ENCODE measurements around the gene PGP. TPM values are rescaled to one million over a fixed set of nuclear protein-coding genes. Genes with fewer than 3 reads are reported as not detected.
A peak's percentile ranks its signal among the peaks of the same experiment; 100 is the strongest.

The PGP gene
- total RNA-seq, 1 experiment from 2014 or later, result 45.0 TPM

DNA sequence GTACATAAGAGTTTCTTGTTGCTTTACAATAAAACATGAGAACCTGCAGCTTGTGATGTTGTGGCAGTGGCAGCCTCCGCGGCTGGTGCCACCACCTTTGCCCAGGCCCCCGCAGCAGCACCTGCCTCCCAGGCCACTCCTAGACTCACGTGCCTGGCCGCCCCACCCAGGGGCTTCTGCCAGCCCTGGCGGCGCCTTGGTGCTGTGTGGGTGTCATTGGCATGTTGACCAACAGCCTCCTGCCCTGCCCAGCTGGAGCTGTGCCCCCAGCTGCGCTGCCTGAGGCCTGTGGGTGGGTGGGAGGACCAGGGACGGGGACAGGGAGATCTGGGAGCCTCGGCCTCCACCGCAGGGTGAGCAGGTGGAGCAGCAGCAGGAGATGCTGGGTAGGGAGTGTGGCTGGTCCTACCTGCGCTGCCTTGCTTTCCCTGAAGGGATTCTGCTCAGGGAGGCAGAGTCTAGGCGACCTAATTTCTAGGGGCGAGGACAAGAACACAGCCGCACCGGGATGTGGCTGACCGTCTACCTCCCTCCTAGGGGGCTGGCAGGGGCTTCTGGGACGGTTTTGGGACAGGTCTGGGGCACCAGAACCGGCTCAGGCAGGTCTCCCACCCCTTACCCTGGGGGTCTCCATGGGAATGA is 21.2 kb upstream of the PGP start:
- BruUV-seq (replicated peaks), result no TSS peak
- peak overlapping the region; percentile 32 for H3K4me3 Mint-ChIP-seq (ENCODE audit: low read depth, unreplicated experiment)

DNA sequence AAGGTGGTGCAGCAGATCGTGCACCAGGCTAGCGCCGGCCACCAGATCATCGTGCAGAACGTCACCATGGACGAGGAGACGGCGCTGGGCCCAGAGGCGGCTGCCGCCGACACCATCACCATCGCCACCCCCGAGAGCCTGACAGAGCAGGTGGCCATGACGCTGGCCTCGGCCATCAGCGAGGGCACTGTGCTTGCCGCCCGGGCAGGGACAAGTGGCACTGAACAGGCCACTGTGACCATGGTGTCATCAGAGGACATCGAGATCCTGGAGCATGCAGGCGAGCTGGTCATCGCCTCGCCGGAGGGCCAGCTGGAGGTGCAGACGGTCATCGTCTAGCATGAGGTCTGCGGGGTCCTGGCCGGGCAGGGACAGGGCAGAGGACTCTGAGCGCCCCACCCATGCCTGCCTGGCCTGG is 20.6 kb upstream of the PGP start:
- peaks cover 72% of the 10 kb centered on the region for H3K36me3 Mint-ChIP-seq (ENCODE audit: insufficient read depth, unreplicated experiment)
- H3K9me3 Mint-ChIP-seq (ENCODE audit: low read depth, unreplicated experiment), result no peaks in the 10 kb centered on the region
- intact Hi-C loops (cut with micrococcal nuclease; ENCODE audit: unreplicated experiment), result no loop called here
- H3K4me1 Mint-ChIP-seq (ENCODE audit: low read depth, unreplicated experiment), result peaks cover 8% of the 10 kb centered on the region
- CTCF ChIA-PET, result no interaction called here
- no peaks in the 10 kb centered on the region for H3K27me3 Mint-ChIP-seq (ENCODE audit: unreplicated experiment)
- peak overlapping the region; percentile 32 for H3K4me3 Mint-ChIP-seq (ENCODE audit: low read depth, unreplicated experiment)
- H3K27ac Mint-ChIP-seq (ENCODE audit: unreplicated experiment), result peak overlapping the region; percentile 31
- TF ChIP-seq, protein P1, sequence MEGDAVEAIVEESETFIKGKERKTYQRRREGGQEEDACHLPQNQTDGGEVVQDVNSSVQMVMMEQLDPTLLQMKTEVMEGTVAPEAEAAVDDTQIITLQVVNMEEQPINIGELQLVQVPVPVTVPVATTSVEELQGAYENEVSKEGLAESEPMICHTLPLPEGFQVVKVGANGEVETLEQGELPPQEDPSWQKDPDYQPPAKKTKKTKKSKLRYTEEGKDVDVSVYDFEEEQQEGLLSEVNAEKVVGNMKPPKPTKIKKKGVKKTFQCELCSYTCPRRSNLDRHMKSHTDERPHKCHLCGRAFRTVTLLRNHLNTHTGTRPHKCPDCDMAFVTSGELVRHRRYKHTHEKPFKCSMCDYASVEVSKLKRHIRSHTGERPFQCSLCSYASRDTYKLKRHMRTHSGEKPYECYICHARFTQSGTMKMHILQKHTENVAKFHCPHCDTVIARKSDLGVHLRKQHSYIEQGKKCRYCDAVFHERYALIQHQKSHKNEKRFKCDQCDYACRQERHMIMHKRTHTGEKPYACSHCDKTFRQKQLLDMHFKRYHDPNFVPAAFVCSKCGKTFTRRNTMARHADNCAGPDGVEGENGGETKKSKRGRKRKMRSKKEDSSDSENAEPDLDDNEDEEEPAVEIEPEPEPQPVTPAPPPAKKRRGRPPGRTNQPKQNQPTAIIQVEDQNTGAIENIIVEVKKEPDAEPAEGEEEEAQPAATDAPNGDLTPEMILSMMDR (IDR thresholded peaks at IDR 0.05; ENCODE audit: unreplicated experiment), result no peak
- no peak for DNase-seq
- no TSS peak for BruUV-seq (replicated peaks)

More for the DNA sequence above, 21.2 kb upstream of the PGP start:
- TF ChIP-seq, protein P1 (IDR thresholded peaks at IDR 0.05; ENCODE audit: unreplicated experiment), result no peak
- peak overlapping the region; percentile 31 for H3K27ac Mint-ChIP-seq (ENCODE audit: unreplicated experiment)
- H3K27me3 Mint-ChIP-seq (ENCODE audit: unreplicated experiment), result no peaks in the 10 kb centered on the region
- no peak for DNase-seq
- H3K4me1 Mint-ChIP-seq (ENCODE audit: low read depth, unreplicated experiment), result peaks cover 8% of the 10 kb centered on the region
- CTCF ChIA-PET, result no interaction called here
- H3K9me3 Mint-ChIP-seq (ENCODE audit: low read depth, unreplicated experiment), result no peaks in the 10 kb centered on the region
- H3K36me3 Mint-ChIP-seq (ENCODE audit: insufficient read depth, unreplicated experiment), result peaks cover 68% of the 10 kb centered on the region
- intact Hi-C loops (cut with micrococcal nuclease; ENCODE audit: unreplicated experiment), result no loop called here

DNA sequence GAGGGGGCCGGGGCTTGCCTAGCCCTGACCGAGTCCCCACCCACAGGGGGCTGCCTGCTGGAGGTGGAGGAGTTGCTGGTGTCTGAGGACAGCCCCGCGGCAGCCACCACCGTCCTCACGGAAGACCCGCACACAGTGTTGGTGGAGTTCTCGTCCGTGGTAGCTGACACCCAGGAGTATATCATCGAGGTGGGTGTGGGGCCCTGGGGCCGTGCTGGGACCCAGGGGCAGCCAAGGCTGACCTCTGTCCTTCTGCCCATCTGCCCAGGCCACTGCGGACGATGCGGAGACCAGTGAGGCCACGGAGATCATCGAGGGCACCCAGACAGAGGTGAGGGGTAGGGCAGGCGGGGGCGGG is 20.2 kb upstream of the PGP start:
- no TSS peak for BruUV-seq (replicated peaks)
- Mint-ChIP-seq H3K4me1 (ENCODE audit: low read depth, unreplicated experiment) (peaks cover 8% of the 10 kb centered on the region), H3K4me3 (ENCODE audit: low read depth, unreplicated experiment) (peak overlapping the region; percentile 32), H3K27me3 (ENCODE audit: unreplicated experiment) (no peaks in the 10 kb centered on the region), H3K9me3 (ENCODE audit: low read depth, unreplicated experiment) (no peaks in the 10 kb centered on the region), H3K27ac (ENCODE audit: unreplicated experiment) (no peak overlapping the region), H3K36me3 (ENCODE audit: insufficient read depth, unreplicated experiment) (peaks cover 72% of the 10 kb centered on the region)
- CTCF ChIA-PET, result no interaction called here
- intact Hi-C loops (cut with micrococcal nuclease; ENCODE audit: unreplicated experiment), result no loop called here
- no peak for DNase-seq
- TF ChIP-seq, protein P1 (IDR thresholded peaks at IDR 0.05; ENCODE audit: unreplicated experiment), result no peak

DNA sequence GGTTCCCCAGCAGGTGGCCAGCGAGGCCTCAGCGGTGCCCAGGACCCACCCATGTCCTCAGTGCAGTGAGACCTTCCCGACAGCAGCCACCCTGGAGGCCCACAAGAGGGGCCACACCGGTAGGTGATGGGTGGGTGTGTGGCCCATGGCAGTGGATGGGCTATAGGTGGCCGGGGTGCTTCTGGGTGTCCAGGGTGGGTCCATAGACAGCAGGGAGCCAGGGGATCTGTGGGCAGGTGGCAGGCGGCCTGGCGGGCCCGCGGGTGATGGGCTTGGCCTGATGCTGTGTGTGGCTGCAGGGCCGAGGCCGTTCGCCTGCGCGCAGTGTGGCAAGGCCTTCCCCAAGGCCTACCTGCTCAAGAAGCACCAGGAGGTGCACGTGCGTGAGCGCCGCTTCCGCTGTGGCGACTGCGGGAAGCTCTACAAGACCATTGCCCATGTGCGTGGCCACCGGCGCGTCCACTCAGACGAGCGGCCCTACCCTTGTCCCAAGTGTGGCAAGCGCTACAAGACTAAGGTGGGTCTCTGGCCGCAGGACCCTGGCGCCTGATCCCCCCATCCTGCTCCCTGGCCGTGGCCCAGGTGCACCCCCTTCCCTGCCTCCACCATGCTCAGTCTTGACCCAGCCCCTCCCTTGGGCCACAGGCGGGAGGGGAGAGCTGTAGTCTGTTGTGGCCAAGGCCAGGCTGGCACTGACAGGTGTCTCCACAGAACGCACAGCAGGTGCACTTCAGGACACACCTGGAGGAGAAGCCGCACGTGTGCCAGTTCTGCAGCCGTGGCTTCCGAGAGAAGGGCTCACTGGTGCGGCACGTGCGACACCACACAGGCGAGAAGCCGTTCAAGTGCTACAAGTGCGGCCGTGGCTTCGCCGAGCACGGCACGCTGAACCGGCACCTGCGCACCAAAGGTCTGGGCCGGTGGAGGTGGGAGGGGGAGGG is 19.5 kb upstream of the PGP start:
- intact Hi-C loops (cut with micrococcal nuclease; ENCODE audit: unreplicated experiment), result no loop called here
- Mint-ChIP-seq H3K9me3 (ENCODE audit: low read depth, unreplicated experiment) (no peaks in the 10 kb centered on the region), H3K27me3 (ENCODE audit: unreplicated experiment) (no peaks in the 10 kb centered on the region), H3K36me3 (ENCODE audit: insufficient read depth, unreplicated experiment) (peaks cover 72% of the 10 kb centered on the region), H3K4me3 (ENCODE audit: low read depth, unreplicated experiment) (no peak overlapping the region), H3K4me1 (ENCODE audit: low read depth, unreplicated experiment) (peaks cover 8% of the 10 kb centered on the region), H3K27ac (ENCODE audit: unreplicated experiment) (peak overlapping the region; percentile 61)
- no peak for DNase-seq
- TF ChIP-seq, protein P1 (IDR thresholded peaks at IDR 0.05; ENCODE audit: unreplicated experiment), result no peak
- no TSS peak for BruUV-seq (replicated peaks)
- CTCF ChIA-PET, result no interaction called here

Measured in Calu3 (cell line).